ENCODE data around the gene CAMK1. TPM values are rescaled to one million over a fixed set of nuclear protein-coding genes. Genes with fewer than 3 reads are reported as not detected.

Gene CAMK1
- total RNA-seq = under 1 TPM; 0.31 to 0.96 TPM
- polyA plus RNA-seq = 1 to 10 TPM in 2 of 3 donors, under 1 TPM in 1; 0.17 to 1.1 (median 1.1) TPM
- 0.07 to 1.5 (median 0.28) reads per million in 6 experiments for total RNA-seq

DNA sequence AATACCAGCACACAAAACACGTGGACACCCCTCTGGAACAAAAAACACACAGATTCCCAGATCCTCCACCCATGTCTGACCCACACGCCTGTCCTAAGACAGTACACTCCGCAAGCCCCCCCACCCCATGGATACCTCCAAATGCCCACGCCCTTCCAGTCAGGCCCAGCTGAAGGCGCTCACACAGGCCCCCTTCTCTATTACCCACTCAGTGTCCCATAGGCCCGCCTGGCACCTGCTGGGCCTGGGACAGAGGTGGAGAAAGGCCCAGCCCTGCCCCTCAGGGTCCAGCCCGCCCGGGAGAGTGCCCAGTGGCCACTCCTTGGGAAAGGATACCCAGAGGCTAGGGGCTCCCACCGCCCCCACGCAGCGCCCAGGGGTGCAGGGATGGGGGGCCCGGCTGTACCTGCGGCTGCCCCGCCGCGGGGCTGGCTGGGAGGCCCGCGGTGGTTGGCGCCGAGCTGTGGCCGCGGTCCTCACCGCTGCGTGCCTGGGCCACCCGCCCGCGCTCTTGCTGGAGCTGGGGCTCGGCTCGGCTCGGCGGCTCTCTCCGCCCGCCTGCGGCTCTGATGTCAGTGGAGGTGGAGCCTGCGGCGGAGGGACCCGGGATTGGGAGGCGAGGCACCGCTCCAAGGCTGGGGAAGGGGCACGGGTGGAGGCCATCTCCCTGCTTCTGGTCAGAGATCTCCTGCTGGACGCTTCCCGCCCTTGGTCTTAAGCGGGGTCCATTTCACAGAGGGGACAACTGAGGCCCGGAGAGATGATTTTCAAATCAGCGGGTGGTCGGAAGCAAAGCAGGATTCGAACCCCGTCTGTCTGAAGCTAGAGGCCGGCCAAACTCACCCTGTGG is at the start of gene CAMK1:
TSS of gene CAMK1 (minus strand) at position 522 of the 850 bp plus-strand sequence. CDS start 2,198 bp downstream, outside the sequence.
- Mint-ChIP-seq H3K27ac (peak within 1 kb of the TSS in 7 of 10 donors; percentile 1 to 79 (median 40)), H3K36me3 (peaks cover 0 to 3% (median 0%) of the 10 kb centered on the region in 3 donors), H3K27me3 (peaks cover 0 to 1% (median 0%) of the 10 kb centered on the region in 5 donors), H3K9me3 (no peaks in the 10 kb centered on the region), H3K4me1 (peaks cover 16 to 43% (median 29%) of the 10 kb centered on the region in 4 donors), H3K4me3 (peak within 1 kb of the TSS; percentile 39 to 74 (median 62))
- DNase-seq (peak in 7 of 10 donors; percentile 16 to 46 (median 36)), ATAC-seq (peak; percentile 95 to 97)
- POLR2A ChIA-PET = interaction anchor here (1.6 kb wide), 1 partner anchor 35 kb away, joined by 4 read pairs; no protein-coding TSS in a partner anchor

GRCh38 chr3:9818666-9819335 is 49.1 kb upstream of the CAMK1 start:
- DNase-seq (no peak), ATAC-seq (no peak)
- POLR2A ChIA-PET = no interaction called here
- Mint-ChIP-seq H3K4me3 (no peak overlapping the region), H3K27ac (peak overlapping the region in 1 of 10 donors; percentile 45), H3K4me1 (peaks cover 0 to 3% (median 0%) of the 10 kb centered on the region in 4 donors), H3K9me3 (no peaks in the 10 kb centered on the region), H3K27me3 (no peaks in the 10 kb centered on the region), H3K36me3 (peaks cover 0 to 2% (median 0%) of the 10 kb centered on the region in 3 donors)

- no peak for ATAC-seq
- no peak for DNase-seq
- H3K9me3 Mint-ChIP-seq = no peaks in the 10 kb centered on the region
- H3K27ac Mint-ChIP-seq = no peak overlapping the region
- POLR2A ChIA-PET = no interaction called here
- no peak overlapping the region for H3K4me3 Mint-ChIP-seq
- H3K27me3 Mint-ChIP-seq = no peaks in the 10 kb centered on the region
- H3K4me1 Mint-ChIP-seq = peaks cover 0 to 5% (median 0%) of the 10 kb centered on the region in 4 donors
- peaks cover 0 to 6% (median 0%) of the 10 kb centered on the region in 3 donors for H3K36me3 Mint-ChIP-seq
Observed at GRCh38 chr3:9817436-9817835, 47.7 kb upstream of the CAMK1 start.

DNA sequence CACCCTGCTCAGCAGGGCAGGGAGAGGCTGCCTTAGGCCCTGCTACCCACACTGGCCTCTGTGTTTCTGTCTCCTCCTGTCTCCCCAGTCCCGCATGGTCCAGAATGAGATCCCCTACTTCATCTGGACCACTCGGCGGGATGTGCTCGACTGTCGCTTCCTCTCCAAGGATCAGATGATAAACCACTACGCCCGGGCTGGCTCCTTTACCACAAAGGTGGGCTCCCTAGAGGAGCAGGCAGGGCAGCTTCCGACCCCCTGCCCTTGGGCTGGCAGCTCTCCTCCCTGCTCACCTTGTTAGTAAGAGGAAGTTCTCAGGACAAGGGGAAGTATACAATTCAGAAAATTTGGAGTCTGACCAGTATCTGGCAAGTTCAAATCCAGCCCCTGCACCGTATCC is 46.2 kb upstream of the CAMK1 start:
- no peaks in the 10 kb centered on the region for H3K27me3 Mint-ChIP-seq
- H3K4me1 Mint-ChIP-seq = peaks cover 6 to 13% (median 8%) of the 10 kb centered on the region in 4 donors
- H3K36me3 Mint-ChIP-seq = peaks cover 0 to 6% (median 0%) of the 10 kb centered on the region in 3 donors
- ATAC-seq = no peak
- POLR2A ChIA-PET = interaction anchor here (1.1 to 1.5 kb wide), 2 partner anchors 12 to 23 kb away, joined by 3 read pairs; partner anchors contain the start of gene ARPC4
- no peaks in the 10 kb centered on the region for H3K9me3 Mint-ChIP-seq
- DNase-seq = no peak
- peak overlapping the region in 2 of 10 donors; percentile 8 to 40 for H3K27ac Mint-ChIP-seq
- H3K4me3 Mint-ChIP-seq = peak overlapping the region in 1 of 10 donors; percentile 20

DNA sequence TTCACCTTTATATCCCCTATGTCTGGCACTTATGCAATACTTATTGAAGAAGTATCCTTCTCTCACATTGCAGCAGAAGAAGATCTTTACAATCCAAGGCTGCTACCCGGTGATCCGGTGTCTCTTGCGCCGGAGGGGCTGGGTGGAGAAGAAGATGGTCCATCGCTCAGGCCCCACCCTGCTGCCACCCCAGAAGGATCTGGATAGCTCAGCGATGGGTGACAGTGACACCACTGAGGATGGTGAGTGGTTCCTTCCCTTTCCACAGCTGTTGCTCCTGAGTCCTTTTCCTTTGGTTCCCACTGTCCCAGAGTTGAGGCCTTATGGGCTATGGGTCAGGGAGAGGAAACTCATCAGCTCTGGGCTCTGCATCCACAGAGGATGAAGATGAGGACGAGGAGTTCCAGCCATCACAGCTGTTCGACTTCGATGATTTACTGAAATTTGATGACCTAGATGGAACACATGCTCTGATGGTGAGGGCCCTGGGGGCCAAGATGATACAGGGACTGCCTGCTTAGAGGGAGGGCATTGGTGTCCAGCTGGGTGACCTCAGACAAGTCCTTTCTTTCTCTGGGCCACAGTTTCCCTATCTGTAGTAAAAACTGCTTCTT is 43.2 kb upstream of the CAMK1 start:
- H3K4me3 Mint-ChIP-seq = no peak overlapping the region
- no peak for ATAC-seq
- peak overlapping the region in 1 of 10 donors; percentile 57 for H3K27ac Mint-ChIP-seq
- peaks cover 26 to 35% (median 30%) of the 10 kb centered on the region in 4 donors for H3K4me1 Mint-ChIP-seq
- no peak for DNase-seq
- peaks cover 0 to 7% (median 4%) of the 10 kb centered on the region in 3 donors for H3K36me3 Mint-ChIP-seq
- no peaks in the 10 kb centered on the region for H3K9me3 Mint-ChIP-seq
- H3K27me3 Mint-ChIP-seq = no peaks in the 10 kb centered on the region
- POLR2A ChIA-PET = interaction anchor here (1.6 kb wide), 1 partner anchor 20 kb away, joined by 4 read pairs; the partner anchor contains the start of genes ARPC4 and TADA3

- DNase-seq (no peak), ATAC-seq (no peak)
- Mint-ChIP-seq H3K4me3 (peak overlapping the region; percentile 65 to 93 (median 88)), H3K9me3 (no peaks in the 10 kb centered on the region), H3K36me3 (peaks cover 0 to 19% (median 8%) of the 10 kb centered on the region in 3 donors), H3K27ac (peak overlapping the region; percentile 31 to 95 (median 87)), H3K27me3 (no peaks in the 10 kb centered on the region), H3K4me1 (peaks cover 29 to 41% (median 37%) of the 10 kb centered on the region in 4 donors)
- POLR2A ChIA-PET = interaction anchor here (1.1 kb wide), 1 partner anchor 122 kb away, joined by 3 read pairs; the partner anchor contains the start of gene CRELD1
Observed at GRCh38 chr3:9810846-9811245, 41.1 kb upstream of the CAMK1 start.

DNA sequence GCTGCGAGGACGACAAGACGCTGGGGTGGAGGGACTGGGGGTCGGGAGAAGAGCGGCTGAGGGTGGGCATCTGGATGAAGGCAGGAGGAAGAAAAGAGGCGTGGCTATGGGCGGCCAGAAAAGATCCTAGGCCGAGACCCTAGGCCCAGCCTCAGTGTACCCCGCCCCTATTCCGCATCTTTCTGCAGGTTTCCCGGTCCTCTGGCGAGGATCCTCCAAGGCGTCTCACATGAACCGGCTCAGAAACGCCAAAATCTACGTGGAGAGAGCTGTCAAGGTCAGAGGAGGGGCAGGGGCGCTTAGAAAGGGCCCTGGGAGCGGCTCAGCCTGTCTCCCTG is 40.7 kb upstream of the CAMK1 start:
- Mint-ChIP-seq H3K4me3 (peak overlapping the region; percentile 65 to 93 (median 88)), H3K36me3 (peaks cover 0 to 24% (median 8%) of the 10 kb centered on the region in 3 donors), H3K4me1 (peaks cover 30 to 41% (median 37%) of the 10 kb centered on the region in 4 donors), H3K27ac (peak overlapping the region; percentile 31 to 95 (median 85)), H3K9me3 (no peaks in the 10 kb centered on the region), H3K27me3 (no peaks in the 10 kb centered on the region)
- ATAC-seq (no peak), DNase-seq (no peak)
- POLR2A ChIA-PET = interaction anchor here (0.6 to 2.7 kb wide), 6 partner anchors 15 to 142 kb away, joined by 3 to 23 read pairs (median 3); partner anchors contain the start of genes ARPC4, CRELD1, PRRT3 and TADA3

- Mint-ChIP-seq H3K36me3 (peaks cover 0 to 29% (median 12%) of the 10 kb centered on the region in 3 donors), H3K9me3 (no peaks in the 10 kb centered on the region), H3K27me3 (no peaks in the 10 kb centered on the region), H3K27ac (peak within 1 kb of the TSS; percentile 92 to 99 (median 96)), H3K4me1 (peaks cover 30 to 41% (median 37%) of the 10 kb centered on the region in 4 donors), H3K4me3 (peak within 1 kb of the TSS; percentile 87 to 93 (median 92))
- peak; percentile 68 to 78 for ATAC-seq
- peak; percentile 8 to 69 (median 39) for DNase-seq
- POLR2A ChIA-PET = interaction anchor here (0.6 to 2.7 kb wide), 8 partner anchors 15 to 142 kb away, joined by 3 to 23 read pairs (median 6); partner anchors contain the start of genes ARPC4, JAGN1, PRRT3 and TADA3
Observed at GRCh38 chr3:9809615-9810432, 40.1 kb upstream of the CAMK1 start, which contains the start of gene TTLL3. Gene TTLL3, plus strand, starts transcription at chr3:9810262. Its CDS starts 400 bp downstream, at chr3:9810662.

GRCh38 chr3:9809239-9809614 is 39.5 kb upstream of the CAMK1 start:
- POLR2A ChIA-PET = interaction anchor here (1.3 to 2.7 kb wide), 7 partner anchors 14 to 123 kb away, joined by 3 to 23 read pairs (median 7); partner anchors contain the start of genes ARPC4, JAGN1 and TADA3
- Mint-ChIP-seq H3K36me3 (peaks cover 0 to 35% (median 12%) of the 10 kb centered on the region in 3 donors), H3K27me3 (no peaks in the 10 kb centered on the region), H3K9me3 (no peaks in the 10 kb centered on the region), H3K4me1 (peaks cover 30 to 45% (median 37%) of the 10 kb centered on the region in 4 donors), H3K4me3 (peak overlapping the region; percentile 87 to 93 (median 92)), H3K27ac (peak overlapping the region; percentile 92 to 99 (median 96))
- DNase-seq (no peak), ATAC-seq (peak; percentile 10 to 18)

DNA sequence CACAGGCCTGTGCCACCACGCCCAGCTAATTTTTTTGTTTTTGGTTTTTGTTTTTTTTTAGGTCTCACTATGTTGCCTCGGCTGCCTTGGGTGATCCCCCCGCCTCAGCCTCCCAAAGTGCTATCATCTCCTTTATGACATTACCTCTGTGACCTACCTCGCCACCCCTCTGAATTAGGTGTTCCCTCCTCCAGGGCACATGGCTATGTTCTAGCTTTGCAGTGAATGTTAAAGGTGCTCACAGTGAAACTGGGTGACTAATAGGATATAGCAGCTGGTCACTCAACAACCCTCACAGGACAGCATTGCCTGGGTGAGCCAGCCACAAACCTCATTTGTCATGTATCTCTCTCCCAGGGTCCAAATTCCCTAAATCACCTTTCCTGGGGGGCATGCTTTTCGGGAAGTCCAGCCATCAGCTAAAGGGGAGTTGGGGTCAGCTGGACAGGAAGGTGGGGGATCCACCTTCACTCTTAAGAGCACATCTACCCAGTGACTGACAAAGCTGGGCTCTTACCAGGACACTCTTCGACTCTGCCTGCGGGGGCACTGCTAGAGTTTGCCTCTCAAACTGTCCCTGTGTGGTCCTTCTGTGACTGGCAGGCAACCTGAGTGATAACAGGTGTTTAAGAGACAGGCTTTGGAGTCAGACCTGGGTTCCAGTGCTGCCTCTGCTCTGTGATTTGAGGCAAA is 38.7 kb upstream of the CAMK1 start:
- POLR2A ChIA-PET = interaction anchor here (0.5 to 2.7 kb wide), 11 partner anchors 11 to 512 kb away, joined by 3 to 23 read pairs (median 5); partner anchors contain the start of genes ARPC4, BRPF1, JAGN1 and SEC13
- peaks cover 0 to 43% (median 15%) of the 10 kb centered on the region in 3 donors for H3K36me3 Mint-ChIP-seq
- DNase-seq = peak in 9 of 10 donors; percentile 17 to 70 (median 46)
- H3K4me1 Mint-ChIP-seq = peaks cover 33 to 53% (median 40%) of the 10 kb centered on the region in 4 donors
- peak; percentile 56 to 81 for ATAC-seq
- H3K9me3 Mint-ChIP-seq = no peaks in the 10 kb centered on the region
- H3K27me3 Mint-ChIP-seq = no peaks in the 10 kb centered on the region
- H3K4me3 Mint-ChIP-seq = peak overlapping the region; percentile 26 to 93 (median 91)
- peak overlapping the region; percentile 92 to 99 (median 96) for H3K27ac Mint-ChIP-seq

Data from naive thymus-derived CD8-positive, alpha-beta T cell (primary cell).